GM19193 (cell line): ENCODE measurements around the gene HSPA1B.

Experiments used
- POLR2A ChIP-seq: IDR thresholded peaks from 4 replicates; pipeline ENCODE4 v1.6.1; 2011; ENCODE audit not compliant: insufficient read depth, insufficient read length; ENCODE audit errors: extremely low read depth

HSPA1B gene

GRCh38 chr6:31874084-31874670 is 46.6 kb downstream of the HSPA1B start:
- TF ChIP-seq POLR2A: no peak

- no peak for TF ChIP-seq POLR2A
Measured at GRCh38 chr6:31874836-31875572, 47.5 kb downstream of the HSPA1B start.

GRCh38 chr6:31875877-31876276 is 48.3 kb downstream of the HSPA1B start:
- TF ChIP-seq POLR2A: no peak

- no peak for TF ChIP-seq POLR2A
Measured at GRCh38 chr6:31876357-31876756, 48.8 kb downstream of the HSPA1B start.

GRCh38 chr6:31877125-31877650 is 49.6 kb downstream of the HSPA1B start:
- no peak for TF ChIP-seq POLR2A

GRCh38 chr6:31877651-31878161 is 50.2 kb downstream of the HSPA1B start:
- TF ChIP-seq POLR2A: no peak

GRCh38 chr6:31878222-31878621 is 50.7 kb downstream of the HSPA1B start:
- no peak for TF ChIP-seq POLR2A

- no peak for TF ChIP-seq POLR2A
Measured at GRCh38 chr6:31878726-31879125, 51.2 kb downstream of the HSPA1B start, which contains the start of gene SLC44A4. Gene SLC44A4 (minus strand): TSS chr6:31878997. CDS start chr6:31878980, 17 bp downstream.

GRCh38 chr6:31879143-31879542 is 51.6 kb downstream of the HSPA1B start:
- no peak for TF ChIP-seq POLR2A
